ENCODE measurements around the gene METTL3.
"Not testable (repeated sequence)": the region's sequence is repeated elsewhere in the genome, so short reads cannot be mapped to it uniquely, and the experiment has no call there.

The METTL3 gene

GRCh38 chr14:21510735-21511657 lies at the start of gene METTL3:
Gene METTL3, minus strand, starts transcription at chr14:21511340. Its CDS starts 117 bp downstream, at chr14:21511223.
- H3K27ac ChIP-seq: peak within 1 kb of the TSS; percentile 47 to 94 (median 86)

GRCh38 chr14:21558703-21559170 lies 47.6 kb upstream of the METTL3 start:
- Histone ChIP-seq H3K4me3 (no peak overlapping the region), H3K27ac (no peak overlapping the region)

More at GRCh38 chr14:21510735-21511657, at the start of gene METTL3:
- peak within 1 kb of the TSS; percentile 65 to 95 (median 84) for H3K4me3 ChIP-seq

- peak overlapping the region in 8 of 21 experiments; percentile 14 to 77 (median 40) for H3K27ac ChIP-seq
- peak overlapping the region in 4 of 7 experiments; percentile 1 to 32 (median 14) for H3K4me3 ChIP-seq
Observed at GRCh38 chr14:21557084-21557901, 46.2 kb upstream of the METTL3 start.

GRCh38 chr14:21556378-21557083 lies 45.4 kb upstream of the METTL3 start:
- no peak overlapping the region for H3K4me3 ChIP-seq
- peak overlapping the region in 3 of 21 experiments; percentile 12 to 67 (median 53) for H3K27ac ChIP-seq

GRCh38 chr14:21553266-21553665 lies 42.1 kb upstream of the METTL3 start:
- H3K27ac ChIP-seq: no peak overlapping the region
- H3K4me3 ChIP-seq: no peak overlapping the region

- H3K4me3 ChIP-seq, H3K27ac ChIP-seq: not testable (repeated sequence)
Observed at GRCh38 chr14:21544588-21544987, 33.4 kb upstream of the METTL3 start.

- H3K27ac ChIP-seq: no peak overlapping the region
- H3K4me3 ChIP-seq: no peak overlapping the region
Observed at GRCh38 chr14:21543963-21544362, 32.8 kb upstream of the METTL3 start.

- Histone ChIP-seq H3K4me3 (no peak overlapping the region), H3K27ac (no peak overlapping the region)
Observed at GRCh38 chr14:21543521-21543960, 32.4 kb upstream of the METTL3 start.

- Histone ChIP-seq H3K4me3 (no peak overlapping the region), H3K27ac (no peak overlapping the region)
Observed at GRCh38 chr14:21541413-21542074, 30.4 kb upstream of the METTL3 start.

- Histone ChIP-seq H3K27ac (no peak overlapping the region), H3K4me3 (no peak overlapping the region)
Observed at GRCh38 chr14:21539189-21539940, 28.2 kb upstream of the METTL3 start.

- Histone ChIP-seq H3K27ac (no peak overlapping the region), H3K4me3 (peak overlapping the region in 1 of 7 experiments; percentile 22)
Observed at GRCh38 chr14:21537090-21537424, 25.9 kb upstream of the METTL3 start.

- no peak overlapping the region for H3K27ac ChIP-seq
- peak overlapping the region in 2 of 7 experiments; percentile 12 to 22 for H3K4me3 ChIP-seq
Observed at GRCh38 chr14:21536418-21537089, 25.4 kb upstream of the METTL3 start.

GRCh38 chr14:21535545-21536417 lies 24.6 kb upstream of the METTL3 start:
- H3K27ac ChIP-seq: no peak overlapping the region
- no peak overlapping the region for H3K4me3 ChIP-seq

- no peak overlapping the region for H3K4me3 ChIP-seq
- H3K27ac ChIP-seq: no peak overlapping the region
Observed at GRCh38 chr14:21534576-21534975, 23.4 kb upstream of the METTL3 start.

- H3K27ac ChIP-seq: no peak overlapping the region
- H3K4me3 ChIP-seq: no peak overlapping the region
Observed at GRCh38 chr14:21533294-21533693, 22.2 kb upstream of the METTL3 start.

- no peak overlapping the region for H3K27ac ChIP-seq
- H3K4me3 ChIP-seq: no peak overlapping the region
Observed at GRCh38 chr14:21529515-21529914, 18.4 kb upstream of the METTL3 start.
